Psoas muscle (tissue), 8 donors: Measurements from ENCODE around the gene PTPN3. TPM values are rescaled to one million over a fixed set of nuclear protein-coding genes. Genes with fewer than 3 reads are reported as not detected.

Experiments
- ATAC-seq, 4 donors: fragments of 200-7000 bp; cut with Tn5 transposase; one replicate each; pipeline ENCODE4 v1.9.1; 2020; ENCODE audit warnings: moderate library complexity in 3 of 4, mild to moderate bottlenecking in 2 of 4
- DNase-seq, 2 donors: peaks; one replicate each; pipeline ENCODE4 v3.0.0-alpha.2; 2020
- H3K27ac ChIP-seq: fragments of 200-600 bp; one replicate; pipeline ENCODE4 v1.8.0; 2022
- H3K27me3 ChIP-seq, 3 donors: fragments of 200-600 bp in 1 of 3; one replicate each; pipeline versions ENCODE4 v1.6.1 to v1.8.0; 2013 to 2022; ENCODE audit warnings: low read length in 2 of 3, mild to moderate bottlenecking in 2 of 3, moderate library complexity in 1 of 3; ENCODE audit not compliant: insufficient read depth in 3 of 3
- H3K36me3 ChIP-seq, 2 donors: fragments of 200-600 bp in 1 of 2; one replicate each; pipeline versions ENCODE4 v1.6.1 to v1.8.0; 2013 to 2022; ENCODE audit warnings: low read depth in 1 of 2, mild to moderate bottlenecking in 1 of 2, moderate library complexity in 1 of 2; ENCODE audit not compliant: insufficient read depth in 1 of 2
- H3K4me1 ChIP-seq: fragments of 200-600 bp; one replicate; pipeline ENCODE4 v1.8.0; 2022
- H3K4me3 ChIP-seq: fragments of 200-600 bp; one replicate; pipeline ENCODE4 v1.8.0; 2022; ENCODE audit warnings: mild to moderate bottlenecking
- H3K9me3 ChIP-seq: fragments of 200-600 bp; one replicate; pipeline ENCODE4 v1.8.0; 2022
- CTCF ChIP-seq: fragments of 200-600 bp; IDR thresholded peaks from one replicate; pipeline ENCODE4 v1.8.0; 2022; ENCODE audit warnings: antibody characterized with exemption
- WGBS, 3 donors: extraction: QIAGEN DNeasy Blood & Tissue Kit; methylation state at CpG; one replicate each; pipeline versions ENCODE4 v1.1.6 to v1.1.7; 2013; 5-methylcytosine and 5-hydroxymethylcytosine counted together
- intact Hi-C, 2 donors: fragments of 100-400 bp; cut with DNase I; formaldehyde crosslinking; loops; one replicate each; pipeline versions ENCODE4 v1.11.0 to v1.14.2; 2022
- polyA plus RNA-seq, 3 donors: library from polyadenylated mRNA; stranded (reverse); fragments of 200-250 nt; gene quantifications; one replicate each; pipeline ENCODE4 v1.2.3, GENCODE V29; 2013
- total RNA-seq, 4 donors: library from RNA; stranded (reverse); fragmentation: NEBNext Ultra II Directional in 2 of 4; extraction: Animal tissue kit (Norgen Biotek cat#: 25700) in 2 of 4; gene quantifications; one replicate each; pipeline versions ENCODE4 v1.2.1 to v1.2.4, GENCODE V29; 2021 to 2023
- donor health status: healthy with polysubstance abuse.
- donor health status: DM: no; HTN: no; CAD: no; lungs with moderate emphysema.
- donor health status: Bipolar disorder and iron deficiency.
- donor health status: healthy.
- donor health status: DM: yes; HTN: yes; CAD: no.
- donor health status: DM: no; HTN: no; CAD: no.
- donor health status: DM: no; HTN: no; CAD: no.
- donor health status: DM: yes; HTN: yes; CAD: no.

Gene PTPN3
- total and polyA plus RNA-seq, 7 donors, result 8.8 to 130 (median 46.5) TPM

DNA sequence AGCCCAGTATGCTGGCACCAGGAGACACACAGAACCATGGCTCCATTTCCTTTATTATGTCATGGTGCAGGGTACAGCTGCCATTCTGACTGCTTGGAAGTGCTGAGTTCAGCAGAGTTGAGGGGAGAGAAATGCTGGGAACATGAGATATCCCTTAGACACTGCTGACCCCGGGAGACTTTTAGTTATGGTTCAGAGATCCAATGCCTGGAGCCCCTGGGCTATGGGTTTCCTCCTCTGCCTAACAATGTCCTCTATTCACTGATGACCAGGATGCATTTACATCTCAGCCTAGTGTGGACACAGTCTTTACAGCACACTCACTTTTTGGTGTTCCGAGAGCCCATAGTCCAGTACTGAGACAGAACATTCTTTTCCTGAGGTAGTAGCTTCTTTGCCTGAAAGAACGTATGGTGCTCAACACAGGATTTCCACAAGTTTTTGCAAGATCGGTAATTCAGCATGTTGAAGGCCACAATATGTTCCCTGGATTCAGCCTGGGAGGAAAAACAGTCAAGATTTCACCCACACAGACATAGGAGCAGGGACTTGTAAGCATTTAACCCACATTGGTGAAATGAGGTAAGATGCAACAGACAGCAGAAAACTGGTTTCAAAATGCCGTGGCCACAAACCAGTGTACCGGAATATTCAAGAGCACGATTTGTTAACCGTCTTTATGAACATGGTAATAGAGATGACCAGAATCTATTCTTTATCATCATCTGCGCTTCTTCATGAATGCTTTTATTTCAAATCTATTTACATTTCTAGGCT lies 71.3 kb downstream of the PTPN3 start:
- TF ChIP-seq CTCF, result no peak
- ATAC-seq (no peak), DNase-seq (no peak)
- Histone ChIP-seq H3K27me3 (no peaks in the 10 kb centered on the region), H3K4me1 (peaks cover 30% of the 10 kb centered on the region), H3K4me3 (no peak overlapping the region), H3K27ac (no peak overlapping the region), H3K9me3 (no peaks in the 10 kb centered on the region), H3K36me3 (peaks cover 0 to 55% of the 10 kb centered on the region in 2 donors)
- 86 to 89% (median 87%) methylated on average over 9 of the region's 9 CpGs for WGBS, 3 donors
- intact Hi-C loops, result no loop called here

- peaks cover 0 to 33% of the 10 kb centered on the region in 2 donors for H3K36me3 ChIP-seq
- peak overlapping the region; percentile 92 for H3K27ac ChIP-seq
- peaks cover 48% of the 10 kb centered on the region for H3K4me1 ChIP-seq
- no peaks in the 10 kb centered on the region for H3K27me3 ChIP-seq
- peak in 1 of 2 donors; percentile 59 for DNase-seq
- no peak for TF ChIP-seq CTCF
- no peaks in the 10 kb centered on the region for H3K9me3 ChIP-seq
- no peak overlapping the region for H3K4me3 ChIP-seq
- intact Hi-C loops, result loop anchor here in 1 of 2 donors (5.0 kb wide), 1 partner anchor 43 kb away; no protein-coding TSS in a partner anchor
- peak; percentile 52 to 70 (median 62) for ATAC-seq
Measured at GRCh38 chr9:109424618-109425017, 73.5 kb downstream of the PTPN3 start.

- H3K4me1 ChIP-seq, result peaks cover 55% of the 10 kb centered on the region
- peak overlapping the region; percentile 92 for H3K27ac ChIP-seq
- DNase-seq (no peak), ATAC-seq (peak; percentile 55 to 79 (median 72))
- no peak overlapping the region for H3K4me3 ChIP-seq
- H3K27me3 ChIP-seq, result no peaks in the 10 kb centered on the region
- H3K36me3 ChIP-seq, result peaks cover 0 to 25% of the 10 kb centered on the region in 2 donors
- intact Hi-C loops, result loop anchor here in 1 of 2 donors (5.0 kb wide), 1 partner anchor 43 kb away; no protein-coding TSS in a partner anchor
- TF ChIP-seq CTCF, result no peak
- WGBS, 3 donors, result 47 to 64% (median 58%) methylated on average over 1 of the region's 1 CpG
- no peaks in the 10 kb centered on the region for H3K9me3 ChIP-seq
Measured at GRCh38 chr9:109423877-109424276, 74.2 kb downstream of the PTPN3 start.

DNA sequence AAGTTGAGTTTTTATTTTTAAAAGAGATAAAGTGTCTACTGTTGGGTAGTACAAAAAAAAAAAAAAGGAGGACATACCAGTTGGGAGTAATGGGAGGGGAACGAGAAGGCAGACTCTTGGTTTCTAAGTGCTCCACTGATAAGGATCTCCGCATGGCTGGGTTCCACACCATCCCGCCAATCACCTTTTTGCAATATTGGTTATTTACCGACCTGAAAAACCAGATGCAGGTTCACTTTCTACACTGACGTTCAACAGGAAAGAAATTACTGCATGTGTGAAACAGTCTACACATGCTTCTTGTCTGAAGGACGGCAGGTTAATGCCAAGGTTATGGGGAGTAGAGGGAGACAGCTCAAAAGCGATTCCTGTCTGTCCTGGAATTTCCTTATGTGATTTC lies 75.5 kb downstream of the PTPN3 start:
- Histone ChIP-seq H3K27me3 (no peaks in the 10 kb centered on the region), H3K4me3 (no peak overlapping the region), H3K36me3 (peaks cover 0 to 13% of the 10 kb centered on the region in 2 donors), H3K27ac (peak overlapping the region; percentile 92), H3K9me3 (no peaks in the 10 kb centered on the region), H3K4me1 (peaks cover 67% of the 10 kb centered on the region)
- WGBS, 3 donors, result 52 to 69% (median 53%) methylated on average over 7 of the region's 7 CpGs
- no peak for TF ChIP-seq CTCF
- intact Hi-C loops, result loop anchor here in 1 of 2 donors (5.0 kb wide), 1 partner anchor 45 kb away; no protein-coding TSS in a partner anchor
- DNase-seq, result no peak
- no peak for ATAC-seq
